Adrenal gland (tissue), 5 donors: Measurements from ENCODE around the gene UBE2D1.

Experiments used
- CTCF ChIP-seq, 6 experiments: fragments of 450-650 bp in 4 of 6; fragments of 200-600 bp in 2 of 6; sonication (generic) in 1 of 6; IDR thresholded peaks; 1 replicate in 5 of 6; 2 replicates in 1 of 6; pipeline versions ENCODE4 v1.5.1 to v1.8.0; 2016 to 2021; ENCODE audit warnings: antibody characterized with exemption in 6 of 6, mild to moderate bottlenecking in 2 of 6, moderate library complexity in 1 of 6
- POLR2A ChIP-seq, 2 donors: fragments of 450-650 bp; IDR thresholded peaks; one replicate each; pipeline ENCODE4 v1.6.1; 2017; ENCODE audit warnings: antibody characterized with exemption in 2 of 2, mild to moderate bottlenecking in 2 of 2, moderate library complexity in 1 of 2
- donor health status: DM: no; HTN: no; CAD: no.

GRCh38 chr10:58400609-58401008 lies 65.8 kb downstream of the UBE2D1 start:
- TF ChIP-seq POLR2A (IDR thresholded peaks at IDR 0.05), result no peak
- no peak for TF ChIP-seq CTCF (IDR thresholded peaks at IDR 0.05)
